K562 (cell line): ENCODE data around the gene FOXJ1. TPM values are rescaled to one million over a fixed set of nuclear protein-coding genes. Genes with fewer than 3 reads are reported as not detected.

Experiments
- ARHGAP35 ChIP-seq: fragments of 450-650 bp; IDR thresholded peaks from 2 replicates; pipeline ENCODE4 v1.6.1; 2018; ENCODE audit not compliant: partially characterized antibody
- CEBPG ChIP-seq, 3 experiments: fragments of 200-800 bp in 1 of 3; sonication (Bioruptor generic) in 1 of 3; sonication (generic) in 1 of 3; formaldehyde crosslinking in 1 of 3; IDR thresholded peaks in 2 of 3; conservative IDR thresholded peaks in 1 of 3; 2 replicates each; pipeline versions ENCODE4 v1.6.1 to v1.8.0; 2016 to 2022; ENCODE audit warnings: missing compliant biosample characterization in 2 of 3, missing genetic modification characterization in 2 of 3, mild to moderate bottlenecking in 1 of 3, missing genetic modification reagents in 1 of 3
- CXXC5 ChIP-seq: fragments of 250-450 bp; sonication (Bioruptor Pico); IDR thresholded peaks from 2 replicates; pipeline ENCODE4 v1.8.0; 2022; ENCODE audit warnings: inconsistent platforms, mild to moderate bottlenecking, moderate library complexity
- ESRRA ChIP-seq: fragments of 450-650 bp; IDR thresholded peaks from 2 replicates; pipeline ENCODE4 v1.6.1; 2014; ENCODE audit warnings: low read depth, mild to moderate bottlenecking, moderate library complexity, borderline replicate concordance
- KDM5B ChIP-seq: fragments of 200-600 bp; sonication (generic); IDR thresholded peaks from 2 replicates; pipeline ENCODE4 v1.6.1; 2012; ENCODE audit warnings: low read depth, mild to moderate bottlenecking, moderate library complexity, low read length, control low read depth, inconsistent platforms; ENCODE audit not compliant: insufficient replicate concordance
- NCOA1 ChIP-seq: fragments of 450-650 bp; IDR thresholded peaks from 2 replicates; pipeline ENCODE4 v1.6.1; 2016; ENCODE audit warnings: low read depth
- PRDM10 ChIP-seq: fragments of 450-650 bp; IDR thresholded peaks from 2 replicates; pipeline ENCODE4 v1.6.1; 2018; ENCODE audit not compliant: partially characterized antibody
- RBFOX2 ChIP-seq: fragments of 200-400 bp; formaldehyde crosslinking; IDR thresholded peaks from 2 replicates; pipeline ENCODE4 v1.6.1; 2017; ENCODE audit warnings: low read depth, mild to moderate bottlenecking, low read length, moderate library complexity
- RCOR1 ChIP-seq, 2 experiments: IDR thresholded peaks; 2 replicates each; pipeline ENCODE4 v1.6.1; 2012; ENCODE audit warnings: low read depth in 2 of 2, low read length in 2 of 2, borderline replicate concordance in 1 of 2, improper control_type of control experiment in 1 of 2
- SMC3 ChIP-seq: conservative IDR thresholded peaks from 2 replicates; pipeline ENCODE4 v1.6.1; 2011; ENCODE audit warnings: low read depth, low read length, improper control_type of control experiment; ENCODE audit not compliant: insufficient read depth
- SUPT5H ChIP-seq: fragments of 450-650 bp; IDR thresholded peaks from 2 replicates; pipeline ENCODE4 v1.6.1; 2016
- TAF1 ChIP-seq: IDR thresholded peaks from 2 replicates; pipeline ENCODE4 v1.6.1; 2011; ENCODE audit warnings: mild to moderate bottlenecking, low read length, moderate library complexity; ENCODE audit not compliant: insufficient read depth, control insufficient read depth, severe bottlenecking; ENCODE audit errors: extremely low read depth
- ZNF263 ChIP-seq: sonication (generic); formaldehyde crosslinking; IDR thresholded peaks from 2 replicates; pipeline ENCODE4 v1.8.0; 2022; ENCODE audit warnings: mild to moderate bottlenecking, missing genetic modification reagents, borderline replicate concordance
- polyA plus RNA-seq, 8 experiments: library from polyadenylated mRNA; depleted of rRNA in 4 of 8; stranded (reverse) in 5 of 8; unstranded in 3 of 8; fragments of >200 nt; fragmentation: Nextera tagmentation in 2 of 8; fragmentation: Illumina TruSeq in 1 of 8; extraction: Ambion mirVana in 2 of 8; extraction: Trizol in 1 of 8; gene quantifications; 2 replicates each; pipeline versions ENCODE4 v1.2.1 to v1.2.3, GENCODE V29; 2011 to 2014; ENCODE audit warnings: inconsistent platforms in 1 of 8, missing spikeins in 1 of 8
- total RNA-seq, 7 experiments: library from RNA; depleted of rRNA in 6 of 7; stranded (reverse); fragments of >200 nt in 6 of 7; fragmentation: Illumina TruSeq in 2 of 7; extraction: Trizol in 2 of 7; gene quantifications; 2 replicates each; pipeline versions ENCODE4 v1.2.1 to v1.2.3, GENCODE V29; 2011 to 2021; ENCODE audit warnings: low replicate concordance in 1 of 7
- TF ChIP-seq, protein P1 (sequence below), 2 experiments: fragments of 200-800 bp in 1 of 2; sonication (Bioruptor generic) in 1 of 2; sonication (generic) in 1 of 2; formaldehyde crosslinking in 1 of 2; IDR thresholded peaks in 1 of 2; conservative IDR thresholded peaks in 1 of 2; 2 replicates each; pipeline versions ENCODE4 v1.5.0 to v1.6.1; 2016 to 2020; ENCODE audit warnings: missing compliant biosample characterization in 1 of 2, missing genetic modification characterization in 1 of 2, missing genetic modification reagents in 1 of 2
- TF ChIP-seq, protein P2 (sequence below): fragments of 450-650 bp; IDR thresholded peaks from 2 replicates; pipeline ENCODE4 v1.6.1; 2017; ENCODE audit warnings: antibody characterized with exemption, mild to moderate bottlenecking

FOXJ1 gene
- total and polyA plus RNA-seq, 9 of the 15 experiments (the other 6 are each of a cell fraction or from before 2014, with no cell fraction given): 0.07 TPM; not detected in 8

- TF ChIP-seq ESRRA (no peak), TAF1 (peak; percentile 65), RCOR1 (IDR thresholded peaks at IDR 0.05; ENCODE audit: borderline replicate concordance in 1 of 2, low read depth in 2 of 2, low read length in 2 of 2) (no peak), CEBPG (CRISPR knock-in tag; IDR thresholded peaks at IDR 0.05) (peak; percentile 11; the same call in 1 of the 2 replicates), CEBPG (tag; conservative IDR thresholded peaks at IDR 0.05 in 1 of 2, IDR thresholded peaks at IDR 0.05 in 1 of 2) (no peak), PRDM10 (peak; percentile 25), ARHGAP35 (peak; percentile 37), NCOA1 (0 out of 2 replicates have a peak, but pooled peaks have one; percentile 25), SUPT5H (peak; percentile 83), SMC3 (no peak), ZNF263 (CRISPR knock-in tag) (peak; percentile 61; the same call in 1 of the 2 replicates), KDM5B (peak; percentile 74), CXXC5 (peak; percentile 56), RBFOX2 (peak; percentile 93)
- TF ChIP-seq, protein P1, sequence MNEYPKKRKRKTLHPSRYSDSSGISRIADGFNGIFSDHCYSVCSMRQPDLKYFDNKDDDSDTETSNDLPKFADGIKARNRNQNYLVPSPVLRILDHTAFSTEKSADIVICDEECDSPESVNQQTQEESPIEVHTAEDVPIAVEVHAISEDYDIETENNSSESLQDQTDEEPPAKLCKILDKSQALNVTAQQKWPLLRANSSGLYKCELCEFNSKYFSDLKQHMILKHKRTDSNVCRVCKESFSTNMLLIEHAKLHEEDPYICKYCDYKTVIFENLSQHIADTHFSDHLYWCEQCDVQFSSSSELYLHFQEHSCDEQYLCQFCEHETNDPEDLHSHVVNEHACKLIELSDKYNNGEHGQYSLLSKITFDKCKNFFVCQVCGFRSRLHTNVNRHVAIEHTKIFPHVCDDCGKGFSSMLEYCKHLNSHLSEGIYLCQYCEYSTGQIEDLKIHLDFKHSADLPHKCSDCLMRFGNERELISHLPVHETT (CRISPR knock-in tag; conservative IDR thresholded peaks at IDR 0.05 in 1 of 2, IDR thresholded peaks at IDR 0.05 in 1 of 2): no peak
- TF ChIP-seq, protein P2, sequence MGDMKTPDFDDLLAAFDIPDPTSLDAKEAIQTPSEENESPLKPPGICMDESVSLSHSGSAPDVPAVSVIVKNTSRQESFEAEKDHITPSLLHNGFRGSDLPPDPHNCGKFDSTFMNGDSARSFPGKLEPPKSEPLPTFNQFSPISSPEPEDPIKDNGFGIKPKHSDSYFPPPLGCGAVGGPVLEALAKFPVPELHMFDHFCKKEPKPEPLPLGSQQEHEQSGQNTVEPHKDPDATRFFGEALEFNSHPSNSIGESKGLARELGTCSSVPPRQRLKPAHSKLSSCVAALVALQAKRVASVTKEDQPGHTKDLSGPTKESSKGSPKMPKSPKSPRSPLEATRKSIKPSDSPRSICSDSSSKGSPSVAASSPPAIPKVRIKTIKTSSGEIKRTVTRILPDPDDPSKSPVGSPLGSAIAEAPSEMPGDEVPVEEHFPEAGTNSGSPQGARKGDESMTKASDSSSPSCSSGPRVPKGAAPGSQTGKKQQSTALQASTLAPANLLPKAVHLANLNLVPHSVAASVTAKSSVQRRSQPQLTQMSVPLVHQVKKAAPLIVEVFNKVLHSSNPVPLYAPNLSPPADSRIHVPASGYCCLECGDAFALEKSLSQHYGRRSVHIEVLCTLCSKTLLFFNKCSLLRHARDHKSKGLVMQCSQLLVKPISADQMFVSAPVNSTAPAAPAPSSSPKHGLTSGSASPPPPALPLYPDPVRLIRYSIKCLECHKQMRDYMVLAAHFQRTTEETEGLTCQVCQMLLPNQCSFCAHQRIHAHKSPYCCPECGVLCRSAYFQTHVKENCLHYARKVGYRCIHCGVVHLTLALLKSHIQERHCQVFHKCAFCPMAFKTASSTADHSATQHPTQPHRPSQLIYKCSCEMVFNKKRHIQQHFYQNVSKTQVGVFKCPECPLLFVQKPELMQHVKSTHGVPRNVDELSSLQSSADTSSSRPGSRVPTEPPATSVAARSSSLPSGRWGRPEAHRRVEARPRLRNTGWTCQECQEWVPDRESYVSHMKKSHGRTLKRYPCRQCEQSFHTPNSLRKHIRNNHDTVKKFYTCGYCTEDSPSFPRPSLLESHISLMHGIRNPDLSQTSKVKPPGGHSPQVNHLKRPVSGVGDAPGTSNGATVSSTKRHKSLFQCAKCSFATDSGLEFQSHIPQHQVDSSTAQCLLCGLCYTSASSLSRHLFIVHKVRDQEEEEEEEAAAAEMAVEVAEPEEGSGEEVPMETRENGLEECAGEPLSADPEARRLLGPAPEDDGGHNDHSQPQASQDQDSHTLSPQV: peak; percentile 88
Measured at GRCh38 chr17:76103274-76104139, 37.5 kb downstream of the FOXJ1 start, which contains the start of gene EXOC7 (continued).
